Measurements from ENCODE around the gene CACNG5.
"Not testable (repeated sequence)": the region's sequence is repeated elsewhere in the genome, so short reads cannot be mapped to it uniquely, and the experiment has no call there.

Gene CACNG5

DNA sequence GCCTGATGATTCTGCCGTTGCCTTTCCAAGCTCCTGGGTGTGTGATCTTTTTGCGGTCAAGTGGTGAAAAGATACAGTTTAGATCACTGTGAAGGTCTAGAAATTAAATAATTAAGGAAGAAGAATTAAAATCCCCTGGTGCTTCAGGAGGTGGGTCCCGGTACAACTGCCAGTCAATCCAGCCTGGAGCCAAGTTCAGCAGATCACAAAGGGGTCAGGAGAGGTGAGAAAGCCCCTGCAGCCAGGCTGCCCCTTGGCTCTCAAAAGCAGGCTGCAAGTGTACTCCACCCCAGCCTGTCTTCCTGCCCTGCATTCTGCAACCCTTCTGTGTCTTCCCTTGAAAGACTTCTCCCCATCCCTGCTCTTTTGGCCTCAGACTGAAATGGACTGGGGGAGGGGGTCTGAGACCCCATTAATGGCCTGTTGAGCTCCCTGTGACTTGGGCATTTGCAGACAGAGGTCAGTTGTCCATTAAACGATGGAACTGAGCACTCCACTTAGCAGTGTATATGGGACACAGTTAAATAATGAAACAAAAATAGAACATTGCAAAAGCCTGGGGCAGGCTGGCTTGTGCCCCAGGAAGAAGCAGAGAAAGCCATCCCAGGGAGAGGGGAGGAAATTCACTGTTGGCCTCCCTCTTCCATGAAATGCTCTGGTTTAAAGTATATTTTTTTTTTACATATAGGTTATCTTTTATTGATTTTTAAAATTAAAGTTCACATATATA, 15.1 kb downstream of the CACNG5 start:
- DNase-seq = no peak

DNA sequence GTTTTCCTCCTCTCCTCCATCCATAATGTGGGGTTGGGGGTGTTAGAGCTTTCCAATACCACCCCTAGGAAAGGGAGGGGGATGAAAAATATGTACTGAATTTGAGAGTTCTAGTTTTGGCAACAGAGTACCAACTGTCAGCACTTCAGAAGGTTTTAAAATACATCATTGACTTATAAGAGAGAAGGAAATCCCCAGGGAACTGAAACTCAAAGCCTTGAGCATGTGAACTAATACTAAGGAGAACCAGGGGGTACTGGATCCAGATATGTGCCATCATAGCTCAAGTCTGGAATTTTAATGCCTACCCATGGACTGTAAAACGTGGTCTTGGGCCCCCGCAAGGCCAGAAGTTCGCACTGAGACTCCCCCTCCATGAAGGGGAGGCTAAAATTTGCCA, 15.8 kb downstream of the CACNG5 start:
- peak; percentile 2 to 25 for DNase-seq

DNA sequence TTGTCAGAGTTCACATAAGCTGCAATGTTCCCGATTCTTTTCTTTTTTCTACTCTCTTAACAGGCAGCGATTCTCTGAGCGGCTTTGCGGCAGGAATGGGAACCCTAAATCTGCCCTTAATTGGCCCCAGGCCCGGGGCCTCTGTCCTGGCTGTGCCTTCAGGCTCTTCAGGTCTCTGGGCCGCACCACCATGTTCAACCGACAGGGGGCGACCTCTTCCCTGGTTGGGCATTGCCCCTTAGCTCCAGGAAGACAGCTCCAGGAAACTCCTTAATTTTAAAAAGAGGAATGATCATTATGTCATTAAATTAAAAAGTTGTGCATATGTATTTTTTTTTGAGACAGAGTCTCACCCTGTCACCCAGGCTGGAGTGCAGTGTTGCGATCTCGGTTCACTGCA, 20.3 kb downstream of the CACNG5 start:
- DNase-seq = peak in 1 of 2 donors; percentile 34

DNA sequence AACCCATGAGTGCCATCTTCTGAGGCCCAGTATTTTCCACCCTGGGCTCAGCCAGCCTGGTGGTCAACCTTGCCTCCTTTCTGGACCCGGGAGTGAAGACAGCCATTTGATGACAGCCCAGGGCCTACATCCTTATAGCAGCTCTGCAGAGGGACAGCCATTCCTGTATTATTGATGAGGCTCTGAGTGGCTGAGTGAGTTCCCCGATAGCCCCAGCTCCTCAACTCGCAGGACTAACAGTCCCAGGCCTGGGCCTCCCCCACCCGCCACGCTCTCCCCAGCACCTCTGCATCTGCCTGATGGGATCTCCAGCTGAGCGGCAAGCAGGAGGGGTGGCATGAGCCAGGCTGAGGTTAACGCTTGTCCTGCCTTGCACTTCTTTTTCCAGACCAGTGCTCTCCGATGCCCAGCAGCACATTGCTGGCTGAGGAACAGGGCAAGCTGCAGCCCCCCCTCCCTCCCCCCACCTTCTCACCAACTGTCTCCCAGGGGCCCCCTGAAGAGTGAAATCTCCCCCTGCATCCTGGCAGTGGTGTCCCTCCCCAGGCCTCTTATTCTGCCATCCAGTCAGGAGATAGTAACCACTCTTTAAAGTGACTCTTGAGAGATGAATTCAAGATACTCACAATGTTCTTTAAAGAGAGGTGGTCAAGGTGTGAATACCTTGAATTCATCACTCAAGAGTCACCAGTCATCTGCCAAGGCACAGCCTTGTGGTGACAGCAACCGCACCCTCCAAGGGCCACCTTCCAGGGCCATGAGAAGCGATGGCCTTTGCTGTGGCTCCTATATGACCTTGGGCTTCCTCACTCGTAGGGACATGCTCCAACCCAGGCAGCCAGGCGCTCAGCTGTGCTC, 23.5 kb downstream of the CACNG5 start:
- DNase-seq = no peak

DNA sequence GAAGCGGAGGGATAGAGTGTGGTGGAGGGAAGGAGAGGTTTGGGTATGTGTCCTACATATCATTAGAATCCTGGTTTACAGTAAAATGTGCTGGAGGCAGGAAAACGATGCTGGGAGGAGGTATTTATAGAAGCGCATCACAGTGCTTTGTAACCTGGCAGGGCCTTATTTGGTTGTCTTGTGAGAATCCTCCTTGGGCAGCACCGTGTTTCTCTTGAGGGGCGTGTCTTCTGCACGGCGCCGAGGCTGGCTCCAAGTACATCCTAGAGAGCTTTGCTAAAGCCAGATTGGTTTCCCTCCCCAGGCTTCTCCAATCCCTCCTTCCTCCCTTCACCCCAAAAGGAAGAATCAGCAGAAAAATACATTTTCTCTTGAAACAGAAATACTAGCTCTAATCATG, 24.4 kb downstream of the CACNG5 start:
- DNase-seq = no peak

DNA sequence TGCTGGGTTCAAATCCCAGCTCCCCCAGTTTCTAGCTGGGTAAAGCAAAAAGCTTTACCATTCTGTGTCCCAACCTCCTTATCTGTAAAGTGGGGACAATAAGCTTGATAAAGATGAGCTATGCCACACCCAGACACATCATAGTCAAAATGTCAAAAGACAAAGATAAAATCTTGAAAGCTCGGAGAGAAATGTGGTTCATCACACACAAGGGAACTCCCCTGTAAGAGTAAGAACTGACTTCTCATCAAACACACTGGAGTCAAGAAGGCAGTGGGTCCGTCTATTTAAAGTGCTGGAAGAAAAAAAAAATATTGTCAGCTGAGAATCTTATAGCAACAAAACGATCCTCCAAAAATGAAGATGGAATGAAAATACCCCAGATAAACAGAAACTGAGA, 25.3 kb downstream of the CACNG5 start:
- DNase-seq = no peak

DNA sequence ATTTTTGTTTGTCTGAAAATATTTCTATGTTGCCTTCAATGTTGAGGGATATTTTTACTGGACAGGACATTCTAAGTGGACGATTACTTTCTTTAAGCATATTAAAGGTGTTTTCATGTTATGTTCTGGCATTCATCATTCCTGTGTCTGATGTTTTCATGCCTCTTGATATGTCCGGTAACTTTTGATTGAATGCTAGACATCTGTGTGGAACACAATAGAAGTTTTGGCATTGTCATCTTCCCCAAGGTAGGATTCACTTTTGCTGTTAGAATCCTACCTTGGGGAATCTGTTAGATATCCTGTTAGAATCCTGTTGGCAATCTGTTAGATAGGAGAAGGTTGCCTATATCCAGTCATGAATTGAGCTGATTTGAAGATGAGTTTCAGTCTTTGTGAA, 28.9 kb downstream of the CACNG5 start:
- DNase-seq = no peak

DNA sequence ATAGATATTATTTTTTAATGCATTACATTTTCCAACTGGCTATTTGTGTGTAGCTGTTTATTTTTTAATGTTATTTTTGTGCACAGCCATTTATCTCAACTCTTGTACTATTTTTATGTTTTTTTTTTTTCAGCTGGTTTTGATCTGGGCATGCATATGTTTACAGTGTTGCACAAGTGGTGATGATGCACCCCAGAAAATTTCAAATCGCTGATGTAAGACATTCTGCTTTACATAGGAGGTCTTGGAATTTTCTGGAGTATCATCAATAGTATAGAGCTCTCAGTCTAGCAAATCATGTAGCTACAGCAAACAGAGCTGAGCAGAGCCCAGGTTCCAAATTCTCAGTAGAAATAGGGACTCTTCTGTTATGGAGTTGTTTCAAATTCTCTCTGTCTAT, 30.2 kb downstream of the CACNG5 start:
- no peak for DNase-seq

DNA sequence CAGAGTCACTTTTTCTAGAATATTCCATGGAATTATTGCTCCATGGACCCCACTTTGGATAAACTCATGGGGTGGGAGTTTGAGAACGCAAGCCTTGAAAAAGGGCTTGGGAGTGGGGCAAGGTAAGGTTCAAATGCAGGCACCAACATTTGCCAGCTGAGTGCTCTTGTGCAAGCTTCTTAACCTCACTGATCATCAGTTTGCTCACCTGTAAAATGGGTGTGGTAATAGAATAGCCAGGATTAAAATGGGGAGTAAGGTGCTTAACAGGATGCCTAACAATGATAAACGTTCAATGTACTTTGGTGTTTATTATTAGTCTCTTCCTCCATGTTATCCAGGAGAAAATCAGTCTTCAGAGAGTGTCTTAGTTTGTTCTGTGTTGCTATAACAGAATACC, 39.0 kb downstream of the CACNG5 start:
- DNase-seq = no peak

DNA sequence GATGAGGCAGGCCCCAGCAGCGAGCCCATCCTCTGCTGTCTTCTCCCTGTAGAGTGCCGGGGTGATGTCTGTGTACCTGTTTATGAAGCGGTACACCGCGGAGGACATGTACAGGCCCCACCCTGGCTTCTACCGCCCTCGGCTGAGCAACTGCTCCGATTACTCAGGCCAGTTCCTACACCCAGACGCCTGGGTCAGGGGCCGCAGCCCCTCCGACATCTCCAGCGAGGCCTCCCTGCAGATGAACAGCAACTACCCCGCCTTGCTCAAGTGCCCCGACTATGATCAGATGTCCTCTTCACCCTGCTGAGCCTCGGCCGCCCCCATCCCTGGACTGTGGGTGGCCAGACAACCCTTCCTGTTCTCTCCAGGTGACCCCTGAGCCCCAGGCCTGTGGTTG, 50.0 kb downstream of the CACNG5 start:
- DNase-seq = no peak

DNA sequence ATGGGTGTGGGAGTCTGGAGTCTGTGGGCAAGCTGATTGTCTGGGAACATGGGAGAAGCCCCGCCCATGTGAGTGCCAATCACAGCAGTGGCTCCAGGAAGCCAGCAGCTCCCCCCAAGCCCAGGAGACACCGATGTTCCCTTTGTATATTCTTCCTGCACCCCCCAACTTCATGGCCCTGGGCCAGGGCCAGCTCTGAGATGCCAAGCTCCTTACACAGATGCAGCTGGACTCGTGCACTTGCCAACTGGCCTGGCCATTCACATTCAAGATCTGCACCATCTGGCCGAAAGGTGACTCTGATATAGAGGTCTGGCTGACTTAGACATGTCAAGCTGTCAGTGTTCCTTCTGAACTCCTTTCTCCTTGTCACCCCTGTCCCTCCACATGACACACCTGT, 50.5 kb downstream of the CACNG5 start:
- DNase-seq = no peak

DNA sequence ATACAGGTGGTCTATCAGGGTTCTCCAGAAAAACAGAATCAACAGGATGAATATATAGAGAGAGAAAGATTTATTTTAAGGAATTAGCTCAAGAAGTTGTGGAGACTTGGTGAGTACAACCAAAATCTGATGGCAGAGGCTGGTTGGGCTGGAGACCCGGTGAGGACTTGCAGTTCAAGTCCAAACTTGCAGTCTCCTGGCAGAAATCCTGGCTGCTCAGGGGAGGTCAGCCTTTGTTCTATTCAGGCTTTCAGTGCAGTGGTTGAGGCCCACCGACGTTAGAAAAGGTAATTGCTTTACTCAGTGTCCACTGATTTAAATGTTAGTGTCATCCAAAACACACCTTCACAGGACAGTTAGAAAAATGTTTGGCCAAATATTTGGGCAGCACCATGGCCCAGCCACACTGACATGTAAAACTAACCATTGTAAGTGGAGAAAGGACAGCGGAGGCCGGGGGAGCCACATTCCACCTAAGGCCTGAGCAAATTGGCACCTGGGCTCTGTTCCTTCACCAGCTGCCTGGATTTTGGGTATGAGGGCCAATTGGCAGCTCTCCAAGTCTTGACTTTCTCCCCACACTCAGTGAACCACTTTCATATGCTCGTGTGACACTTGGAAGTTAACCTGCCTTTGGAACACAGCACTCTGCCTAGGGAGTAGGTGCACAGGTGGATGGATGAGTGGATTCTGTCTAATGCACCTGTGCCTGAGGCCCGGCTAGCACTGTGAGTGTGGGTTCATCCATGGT, 54.7 kb downstream of the CACNG5 start:
- no peak for DNase-seq

DNA sequence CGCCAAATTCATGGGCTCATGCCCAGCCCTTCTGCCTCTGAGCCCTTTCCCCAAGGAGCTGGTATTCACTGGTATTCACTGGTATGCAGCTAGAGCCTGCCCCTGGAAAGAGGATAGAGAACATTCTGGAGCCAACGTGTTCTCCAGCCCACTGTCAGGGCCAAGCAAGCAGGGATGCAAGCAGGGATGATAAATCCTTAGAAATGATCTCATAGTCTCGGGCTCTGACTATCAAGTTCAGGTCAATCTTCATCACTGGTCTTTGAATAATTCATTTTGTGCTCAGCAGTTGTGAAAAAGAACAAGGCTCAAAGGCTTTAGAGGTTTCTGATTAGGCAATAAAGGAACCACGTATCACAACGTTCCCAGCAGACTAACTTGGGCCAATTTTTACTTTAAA, 57.3 kb downstream of the CACNG5 start:
- DNase-seq = no peak

DNA sequence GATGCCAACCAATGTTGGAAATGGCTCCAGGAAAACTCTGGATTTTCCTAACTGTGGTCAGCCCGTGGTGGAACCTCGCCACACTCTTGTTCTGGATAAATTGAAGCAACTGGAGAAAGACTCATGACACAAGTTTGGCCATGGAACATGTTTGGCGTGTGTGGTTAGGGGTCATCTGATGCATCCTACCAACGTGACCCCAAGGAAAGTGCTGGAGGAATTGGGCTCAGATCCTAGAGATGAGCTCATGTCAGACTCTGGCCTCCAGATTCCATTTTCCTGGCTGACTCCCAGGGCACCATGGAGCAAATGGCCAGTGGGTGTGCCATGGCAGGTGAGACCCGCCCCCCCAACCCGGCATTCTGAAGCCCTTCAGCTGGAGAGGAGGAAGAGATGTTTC, 58.5 kb downstream of the CACNG5 start:
- no peak for DNase-seq

DNA sequence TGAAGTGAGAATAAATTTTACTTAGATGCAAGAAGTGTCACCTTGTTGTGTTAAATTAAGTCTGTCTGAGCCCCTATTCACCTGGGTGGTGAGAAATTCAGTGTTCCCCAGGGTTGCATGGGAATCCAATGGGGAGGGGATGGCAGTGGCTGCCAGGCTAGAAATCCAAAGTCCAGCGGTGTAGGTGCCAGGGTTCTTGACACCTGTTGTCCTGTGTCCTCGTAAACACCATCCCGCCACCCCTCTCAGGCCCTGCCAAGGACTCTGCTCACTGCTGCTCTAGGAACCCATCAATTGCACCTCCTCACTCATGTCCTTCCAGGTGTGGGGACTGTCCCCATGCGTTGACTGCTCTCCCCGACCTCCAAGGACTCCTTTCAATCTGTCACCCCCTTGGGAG, 58.9 kb downstream of the CACNG5 start:
- DNase-seq = no peak

DNA sequence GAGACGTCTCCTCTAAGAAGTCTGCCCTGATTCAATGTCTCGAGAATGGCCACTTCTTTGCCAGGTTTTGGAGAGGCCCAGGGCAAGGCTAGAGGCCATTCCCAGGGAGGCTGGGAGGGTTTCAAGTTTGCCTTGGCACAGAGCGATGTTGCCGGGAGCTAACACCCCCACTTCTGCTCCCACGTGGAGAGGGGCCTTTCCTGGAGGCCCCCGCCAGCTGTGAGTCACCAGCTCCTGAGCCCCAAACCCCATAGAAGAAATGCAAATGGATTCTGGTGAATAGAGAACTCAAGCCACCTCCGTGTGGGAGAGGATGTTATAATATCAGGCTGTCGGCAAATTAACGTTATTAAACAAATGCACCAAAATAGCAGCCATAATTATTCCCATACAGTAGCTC, 62.2 kb downstream of the CACNG5 start:
- DNase-seq = no peak

DNA sequence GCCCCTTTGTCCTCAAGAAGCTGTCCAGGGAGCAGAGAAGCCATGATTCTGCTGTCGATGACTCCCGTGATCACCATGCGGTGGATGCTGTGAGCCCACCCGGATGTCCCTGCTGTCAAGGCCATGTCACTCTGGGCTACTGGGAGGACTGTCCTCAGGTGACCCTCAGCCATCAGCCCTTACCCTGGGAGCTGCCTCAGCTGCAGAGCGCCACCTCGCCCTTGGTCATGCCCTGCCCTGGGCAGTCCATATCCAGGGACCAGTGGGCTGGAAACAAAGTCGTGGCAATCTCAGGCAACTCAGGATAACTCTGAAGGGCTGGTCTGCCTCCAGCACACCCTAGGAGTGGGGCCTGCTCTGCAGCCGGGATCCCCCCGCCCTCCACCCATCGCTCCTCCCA, 63.6 kb downstream of the CACNG5 start:
- DNase-seq = no peak

DNA sequence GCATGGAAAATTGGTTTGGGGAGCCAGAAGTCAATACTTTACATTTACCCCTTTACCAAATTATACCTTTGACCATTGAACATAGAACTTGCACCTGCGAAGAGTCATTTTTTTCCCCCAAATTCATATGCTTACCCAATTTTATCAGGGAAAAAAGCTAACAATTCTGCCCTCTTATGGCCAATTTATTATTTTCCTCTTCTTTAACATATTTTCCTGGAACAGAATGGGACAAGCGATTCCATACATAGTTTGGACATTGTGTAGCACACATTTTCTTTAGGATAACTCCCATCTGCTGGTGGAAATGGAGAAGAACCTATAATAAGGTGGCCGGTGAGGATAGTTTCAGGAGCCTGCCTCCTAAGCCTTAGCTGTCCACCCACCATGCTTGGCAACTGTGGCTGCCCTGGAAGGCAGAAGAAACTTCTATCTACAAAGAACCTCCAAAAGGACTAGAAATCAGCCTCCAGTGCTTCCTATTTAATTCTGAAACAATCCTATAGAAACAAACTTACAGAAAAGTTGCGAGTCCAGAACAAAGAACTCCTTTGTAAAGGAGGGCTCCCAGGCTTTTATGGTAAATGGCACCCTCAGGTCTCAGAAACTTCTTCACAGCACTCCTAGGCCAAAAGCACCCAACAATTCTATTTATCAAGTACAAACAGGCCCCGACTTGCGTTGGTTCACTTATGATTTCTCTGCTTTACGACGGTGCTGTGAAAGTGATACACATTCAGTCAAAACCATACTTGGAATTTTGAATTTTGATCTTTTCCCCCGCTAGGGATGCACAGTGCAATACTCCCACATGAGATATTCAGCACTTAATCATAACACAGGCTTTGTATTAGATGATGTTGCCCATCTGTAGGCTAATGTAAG, 65.5 kb downstream of the CACNG5 start:
- DNase-seq = no peak

DNA sequence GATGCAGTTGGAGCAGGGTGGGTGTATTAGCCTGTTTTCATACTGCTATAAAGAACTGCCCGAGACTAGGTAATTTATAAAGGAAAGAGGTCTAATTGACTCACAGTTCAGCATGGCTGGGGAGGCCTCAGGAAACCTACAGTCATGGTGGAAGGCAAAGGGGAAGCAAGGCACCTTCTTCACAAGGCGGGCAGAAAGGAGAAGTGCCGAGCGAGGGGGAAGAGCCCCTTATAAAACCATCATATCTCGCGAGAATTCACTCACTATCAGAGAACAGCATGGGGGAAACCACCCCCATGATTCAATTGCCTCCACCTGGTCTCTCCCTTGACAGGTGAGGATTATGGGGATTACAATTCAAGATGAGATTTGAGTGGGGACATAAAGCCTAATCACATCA, 68.4 kb downstream of the CACNG5 start:
- DNase-seq = not testable (repeated sequence)

DNA sequence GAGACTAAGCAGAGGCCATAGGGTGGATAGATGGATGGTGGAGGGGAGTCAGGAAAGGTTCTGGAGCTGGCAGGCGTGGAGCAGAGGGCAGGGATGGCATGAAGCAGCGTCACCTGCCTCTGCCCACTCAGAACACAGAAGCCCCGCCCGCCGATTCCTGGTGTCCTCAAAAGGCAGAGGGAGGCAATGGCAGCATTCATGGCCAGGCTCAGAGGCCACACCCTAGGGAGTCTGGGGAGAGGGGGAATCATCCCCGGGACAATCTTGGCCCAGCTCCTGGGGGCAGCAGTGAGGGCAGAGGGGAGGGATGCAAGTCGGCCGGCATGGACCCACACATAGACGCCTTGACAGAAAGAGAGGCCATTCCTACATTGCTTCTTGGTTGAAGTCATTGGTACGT, 68.9 kb downstream of the CACNG5 start:
- no peak for DNase-seq

DNA sequence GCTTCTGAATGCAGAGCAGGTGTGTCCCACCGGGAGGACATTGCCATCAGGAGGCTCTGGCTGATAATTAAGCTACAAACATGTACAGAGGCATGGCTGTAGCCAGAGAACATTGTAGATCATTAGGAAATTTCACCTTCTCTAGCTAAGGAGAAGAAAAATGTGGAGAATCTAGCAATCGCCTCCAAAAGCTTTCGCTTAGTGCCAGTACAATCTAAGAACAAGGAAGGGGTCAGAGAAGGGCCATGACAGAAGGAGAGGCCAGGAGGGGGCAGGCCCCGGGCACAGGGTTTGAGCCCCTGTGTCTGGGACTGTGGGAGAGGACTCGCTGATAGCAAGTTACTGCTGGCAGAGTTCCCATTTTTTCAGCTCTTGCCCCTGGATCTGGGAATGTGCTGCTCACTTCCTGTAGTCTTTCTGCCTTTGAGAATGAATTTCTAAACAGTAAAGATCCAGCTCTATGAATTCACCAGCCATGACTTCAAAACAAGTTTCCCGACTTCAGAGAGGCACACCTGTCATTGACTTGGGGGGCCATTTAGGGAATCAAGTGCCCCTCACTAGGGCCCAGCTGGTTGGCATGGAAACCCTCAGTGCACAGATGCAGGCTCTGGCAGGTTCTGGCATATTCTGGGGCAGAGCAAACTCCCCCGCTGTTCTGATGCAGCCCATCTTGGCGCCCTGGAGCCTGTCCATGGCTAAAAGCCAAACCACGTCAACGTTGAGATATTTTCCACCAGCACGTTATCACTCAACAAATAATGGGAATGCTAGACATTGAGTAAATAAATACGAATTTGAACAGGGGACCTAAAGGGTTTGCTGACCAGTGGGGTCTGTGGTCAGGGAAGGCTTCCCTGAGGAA, 70.1 kb downstream of the CACNG5 start:
- DNase-seq = no peak

Data from inflammatory macrophage treated with lipopolysaccharide for 1 hour (primary cell).